Head of caudate nucleus (tissue), 42 donors: ENCODE measurements around the gene CPLANE2.
"Not testable (repeated sequence)": the region's sequence is repeated elsewhere in the genome, so short reads cannot be mapped to it uniquely, and the experiment has no call there.

Source experiments
- DNase-seq, 42 donors: peaks; one replicate each; pipeline versions ENCODE4 v3.0.0 to v3.0.0-alpha.2; 2020 to 2021; ENCODE audit warnings: mixed read lengths in 7 of 42
- intact Hi-C: fragments of 100-400 bp; cut with DNase I; formaldehyde crosslinking; loops from one replicate; pipeline ENCODE4 v1.15.0; 2022

CPLANE2 gene, protein sequence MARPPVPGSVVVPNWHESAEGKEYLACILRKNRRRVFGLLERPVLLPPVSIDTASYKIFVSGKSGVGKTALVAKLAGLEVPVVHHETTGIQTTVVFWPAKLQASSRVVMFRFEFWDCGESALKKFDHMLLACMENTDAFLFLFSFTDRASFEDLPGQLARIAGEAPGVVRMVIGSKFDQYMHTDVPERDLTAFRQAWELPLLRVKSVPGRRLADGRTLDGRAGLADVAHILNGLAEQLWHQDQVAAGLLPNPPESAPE

GRCh38 chr1:16236511-16237342, at the start of gene CPLANE2:
CPLANE2 (minus strand) TSS chr1:16237183; CDS start chr1:16236742, 441 bp downstream.
- intact Hi-C loops, result loop anchor here (5.0 kb wide), 1 partner anchor 159 kb away; no protein-coding TSS in a partner anchor
- peak; percentile 73 to 96 (median 93) for DNase-seq

DNA sequence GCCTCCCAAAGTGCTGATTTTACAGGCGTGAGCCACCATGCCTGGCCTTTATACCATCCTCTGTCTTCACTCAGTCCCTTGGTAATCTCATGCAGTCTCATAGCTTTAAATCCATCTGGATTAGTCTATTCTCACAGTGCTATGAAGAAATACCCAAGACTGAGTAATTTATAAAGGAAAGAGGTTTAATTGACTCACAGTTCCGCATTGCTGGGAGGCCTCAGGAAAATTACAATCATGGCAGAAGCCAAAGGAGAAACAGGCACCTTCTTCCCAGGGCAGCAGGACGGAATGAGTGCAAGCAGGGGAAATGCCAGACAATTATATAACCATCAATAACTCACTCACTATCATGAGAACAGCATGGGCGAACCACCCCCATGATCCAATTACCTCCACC, 49.1 kb upstream of the CPLANE2 start:
- intact Hi-C loops, result no loop called here
- DNase-seq, result peak in 8 of 42 donors; percentile 7 to 43 (median 11)

GRCh38 chr1:16281765-16282164, 44.8 kb upstream of the CPLANE2 start:
- intact Hi-C loops, result no loop called here
- no peak for DNase-seq

DNA sequence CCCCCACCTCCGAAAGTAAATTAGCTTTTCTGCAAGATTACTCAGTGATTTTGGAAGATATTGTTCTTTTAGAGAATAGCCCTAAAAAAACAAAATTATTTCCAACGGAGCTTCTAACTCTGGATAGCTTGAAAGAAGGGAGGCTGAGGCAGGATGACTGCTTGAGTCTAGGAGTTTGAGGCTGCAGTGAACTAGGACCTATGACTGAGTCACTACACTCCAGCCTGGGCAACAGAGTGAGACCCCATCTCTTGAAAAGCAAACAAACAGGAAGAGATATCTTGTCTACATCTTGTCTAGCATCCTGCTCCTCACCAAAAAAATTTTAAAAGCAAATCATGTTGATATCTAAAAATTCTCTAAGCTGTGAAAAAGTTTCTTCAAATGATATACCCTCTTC, 42.2 kb upstream of the CPLANE2 start:
- no peak for DNase-seq
- intact Hi-C loops, result no loop called here

DNA sequence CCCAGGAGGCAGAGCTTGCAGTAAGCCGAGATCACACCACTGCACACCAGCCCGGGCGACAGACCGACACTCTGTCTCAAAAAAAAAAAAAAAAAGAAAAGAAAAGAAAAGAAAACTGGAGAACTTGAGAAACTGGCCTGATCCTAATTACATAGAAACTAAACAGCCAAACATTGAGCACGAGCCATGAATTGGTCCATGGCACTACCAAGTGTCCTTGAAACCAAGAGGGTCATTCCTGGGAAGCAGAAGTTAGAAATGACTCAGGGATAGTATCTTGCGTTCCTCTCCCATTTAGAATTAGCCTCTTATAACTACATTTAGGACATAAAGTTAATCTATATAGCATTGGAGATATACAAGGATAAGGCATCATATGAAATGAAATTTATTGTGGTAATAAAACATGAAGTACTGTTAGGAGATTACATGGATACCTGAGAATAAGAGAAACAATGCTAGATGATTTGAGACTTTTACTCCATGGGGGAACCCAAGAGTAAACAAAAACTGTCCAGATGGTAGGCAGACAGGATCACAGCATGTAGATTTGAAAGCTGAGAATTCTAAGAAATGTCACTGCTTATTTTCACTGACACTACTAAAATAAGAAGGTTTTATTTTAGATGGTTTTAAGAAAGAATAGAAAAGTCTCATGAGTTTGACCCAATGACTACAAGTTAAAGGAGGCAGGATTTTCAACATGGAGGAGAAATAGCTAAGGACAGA, 39.5 kb upstream of the CPLANE2 start:
- intact Hi-C loops, result no loop called here
- DNase-seq, result no peak

DNA sequence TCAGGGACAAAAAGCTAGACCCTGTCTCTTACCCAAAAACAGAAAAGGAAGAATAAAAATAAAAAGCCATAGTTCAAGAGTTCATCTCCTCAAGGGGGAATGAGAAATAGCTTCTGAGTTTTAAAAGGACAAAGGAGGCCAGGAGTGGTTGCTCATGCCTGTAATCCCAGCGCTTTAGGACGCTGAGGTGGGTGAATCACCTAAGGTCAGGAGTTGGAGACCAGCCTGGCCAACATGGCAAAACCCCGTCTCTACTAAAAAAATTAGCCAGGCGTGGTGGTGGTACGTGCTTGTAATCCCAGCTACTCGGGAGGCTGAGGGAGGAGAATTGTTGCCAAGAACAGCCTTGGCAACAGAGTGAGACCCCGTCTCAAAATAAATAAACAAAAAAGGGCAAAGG, 38.6 kb upstream of the CPLANE2 start:
- DNase-seq, result no peak
- intact Hi-C loops, result no loop called here

DNA sequence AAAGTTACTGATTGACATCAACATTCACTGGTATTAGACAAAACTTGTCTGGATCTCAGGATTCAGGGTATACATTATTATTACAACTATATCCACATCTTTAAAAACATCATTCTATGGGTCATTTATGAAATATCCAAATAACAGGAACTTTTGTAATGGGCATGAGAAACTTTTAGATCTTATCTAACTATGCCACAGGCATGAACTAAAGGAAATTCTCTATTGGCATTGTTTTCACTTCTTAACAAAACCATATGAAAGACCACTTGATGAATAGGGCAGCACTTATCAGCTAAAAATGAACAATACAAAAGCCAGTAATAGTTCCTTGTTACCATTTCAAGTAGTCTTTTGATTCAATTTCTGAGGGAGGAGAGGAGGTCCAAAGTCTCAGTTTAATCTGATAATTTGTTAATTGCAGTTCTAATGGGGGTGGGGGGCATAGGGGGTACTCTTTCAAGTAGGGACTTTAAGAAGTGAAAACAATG, 30.8 kb upstream of the CPLANE2 start:
- intact Hi-C loops, result no loop called here
- DNase-seq, result no peak

- intact Hi-C loops, result no loop called here
- DNase-seq, result no peak
Measured at GRCh38 chr1:16266411-16267118, 29.6 kb upstream of the CPLANE2 start.

DNA sequence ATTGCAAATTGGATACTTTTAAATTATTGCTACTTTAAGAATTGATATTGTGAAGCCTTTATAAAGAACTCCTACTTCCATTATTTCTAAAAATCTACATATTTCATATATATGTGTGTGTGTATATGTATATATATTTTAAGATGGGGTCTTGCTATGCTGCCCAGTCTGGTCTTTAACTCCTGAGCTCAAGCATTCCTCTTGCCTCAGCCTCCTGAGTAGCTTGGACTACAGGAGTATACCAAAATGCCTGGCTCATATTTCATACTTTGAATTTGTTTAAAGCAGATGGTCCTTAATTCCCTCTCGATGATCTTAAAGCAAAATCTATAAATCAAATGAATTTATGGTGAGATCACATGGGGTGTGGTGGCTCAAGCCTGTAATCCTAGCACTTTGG, 25.1 kb upstream of the CPLANE2 start:
- intact Hi-C loops, result no loop called here
- DNase-seq, result no peak

DNA sequence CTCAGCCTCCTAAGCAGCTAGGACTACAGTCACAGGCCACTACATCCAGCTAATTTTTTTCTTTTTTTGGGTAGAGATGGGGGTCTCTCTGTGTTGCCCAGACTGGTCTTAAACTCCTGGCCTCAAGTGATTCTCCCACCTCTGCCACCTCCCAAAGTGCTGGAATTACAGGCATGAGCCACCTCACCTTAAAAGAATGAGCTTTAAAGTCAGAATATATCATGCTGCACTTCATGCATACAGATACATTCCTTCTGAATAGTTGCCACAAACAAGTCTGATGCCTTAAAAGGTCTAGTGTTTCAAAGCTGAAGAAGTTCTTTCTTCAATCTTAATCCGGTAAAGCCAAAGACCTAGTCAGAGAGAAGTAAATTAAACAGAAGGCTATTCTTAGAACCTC, 23.8 kb upstream of the CPLANE2 start:
- no peak for DNase-seq
- intact Hi-C loops, result no loop called here

DNA sequence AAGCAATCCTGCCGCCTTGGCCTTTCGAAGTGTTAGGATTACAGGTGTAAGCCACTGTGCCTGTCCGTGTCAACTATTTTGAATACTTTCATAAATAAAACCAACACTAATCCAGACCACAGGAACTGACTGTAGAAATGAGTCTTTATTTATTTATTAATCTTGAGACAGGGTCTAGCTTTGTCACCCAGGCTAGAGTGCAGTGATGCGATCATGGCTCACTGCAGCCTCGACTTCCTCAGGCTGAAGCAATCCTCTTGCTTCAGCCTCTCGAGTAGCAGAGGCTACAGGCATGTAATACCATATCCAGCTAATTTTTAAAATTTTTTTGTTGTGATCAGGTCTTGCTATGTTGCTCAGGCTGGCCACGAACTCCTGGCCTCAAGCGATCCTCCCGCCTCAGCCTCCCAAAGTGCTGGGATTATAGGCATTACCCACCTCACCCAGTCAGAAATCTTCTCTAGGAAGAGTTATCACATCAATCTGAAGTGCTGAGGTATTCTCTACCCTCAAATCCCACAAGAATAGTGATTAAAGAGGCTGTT, 21.7 kb upstream of the CPLANE2 start:
- intact Hi-C loops, result no loop called here
- DNase-seq, result no peak

DNA sequence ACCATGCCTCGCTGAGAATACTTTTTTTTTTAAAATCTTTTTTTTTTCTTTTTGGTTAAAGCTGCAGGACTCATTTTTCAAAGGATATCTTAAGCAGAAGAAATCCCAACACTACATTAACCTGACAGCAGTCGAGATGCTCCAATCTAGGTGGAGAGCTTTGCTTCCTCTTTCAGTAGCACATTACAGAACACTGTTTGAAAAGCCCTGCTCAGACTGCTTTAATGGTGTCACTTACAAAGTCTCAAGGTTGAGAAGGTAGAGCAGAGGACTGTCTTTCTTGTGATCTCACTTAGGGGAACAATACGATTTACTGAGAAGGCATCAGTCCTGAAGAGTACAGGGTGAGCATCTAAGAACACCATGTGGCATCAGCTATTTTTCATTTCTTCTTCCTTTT, 21.0 kb upstream of the CPLANE2 start:
- no peak for DNase-seq
- intact Hi-C loops, result no loop called here

DNA sequence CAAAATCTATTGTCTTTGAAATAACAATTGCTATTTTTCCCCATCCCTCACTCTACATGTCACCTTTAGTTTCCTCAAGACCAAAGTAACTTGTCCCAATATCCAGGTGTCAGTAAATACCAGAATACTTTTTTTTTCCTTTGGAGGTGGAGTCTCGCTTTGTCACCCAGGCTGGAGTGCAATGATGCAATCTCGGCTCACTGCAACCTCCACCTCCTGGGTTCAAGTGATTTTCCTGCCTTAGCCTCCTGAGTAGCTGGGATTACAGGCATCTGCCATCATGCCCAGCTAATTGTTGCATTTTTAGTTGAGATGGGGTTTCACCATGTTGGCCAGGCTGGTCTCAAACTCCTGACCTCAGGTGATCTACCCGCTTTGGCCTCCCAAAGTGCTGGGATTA, 20.6 kb upstream of the CPLANE2 start:
- intact Hi-C loops, DNase-seq: not testable (repeated sequence)

DNA sequence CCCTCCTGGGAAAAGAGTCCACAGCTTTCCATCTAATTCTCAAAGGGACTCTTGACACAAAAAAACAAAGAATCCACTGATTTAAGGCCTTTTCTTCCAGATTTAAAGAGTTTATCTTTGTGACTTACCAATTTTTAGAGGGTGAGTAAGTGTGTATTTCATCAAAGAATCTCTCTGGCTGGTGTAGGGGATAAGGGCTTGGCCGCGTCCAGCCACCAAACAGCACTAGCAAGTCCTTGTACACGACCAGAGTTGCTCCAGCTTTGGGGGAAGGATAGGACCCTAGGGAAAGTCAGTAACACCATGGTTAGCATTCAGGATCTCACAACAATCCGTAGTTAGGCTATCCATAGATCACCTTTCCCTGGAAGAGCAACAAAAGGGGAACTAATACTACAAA, 19.5 kb upstream of the CPLANE2 start:
- intact Hi-C loops, result no loop called here
- DNase-seq, result no peak

GRCh38 chr1:16254263-16254928, 17.4 kb upstream of the CPLANE2 start:
- intact Hi-C loops, result no loop called here
- no peak for DNase-seq

DNA sequence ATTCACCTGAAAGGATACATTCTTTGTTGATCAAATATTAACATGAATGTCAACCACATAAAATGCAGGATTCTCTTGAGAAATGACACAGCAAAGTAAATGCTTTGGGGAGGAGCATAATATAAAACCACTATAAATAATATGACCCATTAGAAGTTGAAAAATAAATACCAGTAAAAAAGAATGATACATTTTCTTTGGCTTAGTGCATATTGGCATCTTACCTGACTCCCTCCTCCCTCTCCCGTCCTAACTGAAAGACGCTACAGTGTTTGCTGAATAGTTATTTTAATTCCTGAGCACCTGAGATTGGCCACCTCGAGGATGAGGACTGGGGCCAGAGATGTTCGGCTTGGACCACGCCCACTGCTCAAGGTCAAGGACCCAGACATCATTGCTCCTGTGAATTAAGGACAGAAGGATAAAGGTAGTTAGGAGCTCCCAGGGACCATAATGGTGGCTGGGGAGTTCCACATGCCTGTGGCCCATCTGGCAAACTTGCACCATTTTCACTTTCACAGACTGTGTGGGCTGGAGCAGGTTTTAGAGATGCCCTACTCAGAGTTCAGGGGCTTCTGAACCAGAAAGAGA, 16.4 kb upstream of the CPLANE2 start:
- DNase-seq, result no peak
- intact Hi-C loops, result no loop called here

DNA sequence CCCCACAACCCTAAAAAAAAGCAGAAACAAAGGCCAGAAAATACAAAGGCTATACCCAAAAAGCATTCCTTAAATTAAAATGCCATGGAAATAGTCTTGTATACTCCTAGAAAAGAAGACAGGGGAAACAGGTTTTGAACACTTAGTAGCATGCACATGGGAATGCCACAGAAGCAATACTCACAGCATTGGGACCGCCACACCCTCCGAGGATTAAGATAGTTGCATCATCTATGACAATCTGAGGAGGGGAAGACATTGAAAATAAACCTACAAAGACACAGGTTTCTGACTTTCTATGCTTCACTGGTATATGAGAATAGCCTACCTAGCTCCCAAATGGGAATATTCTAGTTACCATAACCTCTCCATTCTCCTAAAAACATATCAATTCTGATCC, 15.9 kb upstream of the CPLANE2 start:
- intact Hi-C loops, result no loop called here

DNA sequence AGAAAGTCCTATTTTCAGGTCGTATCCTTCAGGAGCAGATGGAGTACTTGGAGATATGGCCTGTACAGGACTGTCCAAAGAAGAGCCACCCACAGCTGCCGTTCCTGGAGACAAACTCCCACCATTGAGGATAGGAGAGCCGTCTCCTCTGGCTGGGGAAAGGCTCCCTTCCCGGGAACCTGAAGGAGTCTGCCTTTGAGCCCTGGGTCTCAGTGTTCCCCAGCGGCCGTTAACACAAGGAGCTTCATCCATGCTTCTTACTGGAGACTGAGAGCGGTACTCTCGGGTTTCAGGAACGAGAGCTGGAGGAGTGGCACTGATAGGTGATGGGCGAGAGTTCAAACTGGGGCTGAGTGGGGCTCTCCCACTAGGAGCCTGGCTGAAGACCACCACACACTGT, 14.4 kb upstream of the CPLANE2 start:
- intact Hi-C loops, result no loop called here
- no peak for DNase-seq

More for the DNA sequence above, 15.9 kb upstream of the CPLANE2 start:
- no peak for DNase-seq
